H4 (cell line): ENCODE data around the gene KRTAP12-3. TPM values are rescaled to one million over a fixed set of nuclear protein-coding genes. Genes with fewer than 3 reads are reported as not detected.
"Not testable (repeated sequence)": the region's sequence is repeated elsewhere in the genome, so short reads cannot be mapped to it uniquely, and the experiment has no call there.

ENCODE experiments used
- DNase-seq: peaks from one replicate; pipeline ENCODE4 v3.0.0-alpha.2; 2015; ENCODE audit warnings: low spot score
- total RNA-seq: library from RNA; depleted of rRNA; stranded (reverse); fragments of >200 nt; shearing (Covaris generic); gene quantifications from 2 replicates; pipeline ENCODE4 v1.2.3, GENCODE V29; 2014

KRTAP12-3 gene
- total RNA-seq, 1 experiment from 2014 or later: not detected

- not testable (repeated sequence) for DNase-seq
Observed at GRCh38 chr21:44685050-44685449, 27.3 kb downstream of the KRTAP12-3 start.

- DNase-seq: no peak
Observed at GRCh38 chr21:44686000-44686781, 28.5 kb downstream of the KRTAP12-3 start.

GRCh38 chr21:44686843-44687561, 29.3 kb downstream of the KRTAP12-3 start:
- DNase-seq: no peak

GRCh38 chr21:44687671-44688070, 29.9 kb downstream of the KRTAP12-3 start:
- DNase-seq: no peak

- DNase-seq: not testable (repeated sequence)
Observed at GRCh38 chr21:44689740-44690139, 32.0 kb downstream of the KRTAP12-3 start.

- no peak for DNase-seq
Observed at GRCh38 chr21:44691686-44692085, 34.0 kb downstream of the KRTAP12-3 start.

- DNase-seq: no peak
Observed at GRCh38 chr21:44692798-44693512, 35.2 kb downstream of the KRTAP12-3 start.

- no peak for DNase-seq
Observed at GRCh38 chr21:44694776-44695175, 37.0 kb downstream of the KRTAP12-3 start.

GRCh38 chr21:44695184-44695583, 37.5 kb downstream of the KRTAP12-3 start:
- DNase-seq: no peak

- DNase-seq: no peak
Observed at GRCh38 chr21:44695641-44696040, 37.9 kb downstream of the KRTAP12-3 start.

GRCh38 chr21:44696572-44696971, 38.8 kb downstream of the KRTAP12-3 start:
- DNase-seq: no peak

GRCh38 chr21:44697172-44697810, 39.6 kb downstream of the KRTAP12-3 start, which contains the start of gene KRTAP10-12:
Gene KRTAP10-12 (plus strand): TSS chr21:44697172. CDS start chr21:44697202, 30 bp downstream.
- DNase-seq: not testable (repeated sequence)

GRCh38 chr21:44697811-44698734, 40.3 kb downstream of the KRTAP12-3 start:
- DNase-seq: no peak

- no peak for DNase-seq
Observed at GRCh38 chr21:44699502-44700001, 41.8 kb downstream of the KRTAP12-3 start.

- no peak for DNase-seq
Observed at GRCh38 chr21:44700101-44701022, 42.6 kb downstream of the KRTAP12-3 start.

- DNase-seq: no peak
Observed at GRCh38 chr21:44701023-44701400, 43.3 kb downstream of the KRTAP12-3 start.

- no peak for DNase-seq
Observed at GRCh38 chr21:44701541-44701940, 43.8 kb downstream of the KRTAP12-3 start.

GRCh38 chr21:44702111-44702972, 44.6 kb downstream of the KRTAP12-3 start:
- no peak for DNase-seq
